ENCODE data around the gene PRKAR2B.

The PRKAR2B gene

DNA sequence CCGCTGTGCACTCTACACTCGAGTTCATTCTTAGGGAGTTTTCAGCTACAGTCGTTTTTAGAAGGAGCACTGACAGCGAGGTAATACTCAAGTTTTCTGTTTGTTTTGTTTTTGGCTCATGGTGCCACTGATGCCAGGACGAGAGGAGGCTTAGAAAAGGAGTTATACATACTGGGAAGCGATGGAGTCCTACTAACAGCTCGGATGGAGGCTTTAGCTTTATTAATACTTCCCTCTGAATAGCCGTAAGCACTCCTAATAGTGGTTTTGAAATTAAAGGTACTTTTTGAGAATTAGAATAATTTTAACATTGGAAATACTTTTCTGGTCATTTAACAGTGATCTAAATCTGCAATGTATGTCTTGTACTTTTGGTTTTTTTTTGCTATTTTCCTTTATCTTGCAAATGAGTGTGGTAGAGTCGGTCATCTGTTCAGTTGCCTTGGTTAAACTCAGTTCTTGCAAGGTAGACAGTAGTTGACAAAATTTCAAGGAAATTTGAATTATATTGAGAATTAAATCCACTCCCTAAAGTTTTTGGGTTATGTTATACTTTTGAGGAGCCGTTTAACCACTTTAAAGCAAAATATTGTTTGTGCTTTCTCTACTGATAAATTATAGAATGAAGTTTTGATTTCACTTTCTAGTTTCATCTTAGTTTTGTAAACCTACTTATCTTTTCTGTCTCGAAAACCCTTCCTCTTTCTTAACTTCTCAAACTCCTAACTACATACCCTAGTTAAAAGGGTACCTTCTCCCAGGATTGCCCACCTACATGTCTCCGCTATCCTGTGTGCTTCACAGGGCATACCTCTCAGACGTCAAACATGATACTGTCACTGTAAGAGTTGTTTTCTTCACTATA, 125.8 kb downstream of the PRKAR2B start:
- peak overlapping the region; percentile 94 for H3K27ac ChIP-seq

GRCh38 chr7:107171496-107171895, 127.0 kb downstream of the PRKAR2B start:
- no peak for TF ChIP-seq CTCF (IDR thresholded peaks at IDR 0.05)
- no peak for TF ChIP-seq ZFX (IDR thresholded peaks at IDR 0.05; ENCODE audit: borderline replicate concordance)
- no peak overlapping the region for H3K27ac ChIP-seq

More for the DNA sequence above, 125.8 kb downstream of the PRKAR2B start:
- no peak; the same call in 1 of the 2 replicates for TF ChIP-seq CTCF (IDR thresholded peaks at IDR 0.05)
- TF ChIP-seq ZFX (IDR thresholded peaks at IDR 0.05; ENCODE audit: borderline replicate concordance): no peak

DNA sequence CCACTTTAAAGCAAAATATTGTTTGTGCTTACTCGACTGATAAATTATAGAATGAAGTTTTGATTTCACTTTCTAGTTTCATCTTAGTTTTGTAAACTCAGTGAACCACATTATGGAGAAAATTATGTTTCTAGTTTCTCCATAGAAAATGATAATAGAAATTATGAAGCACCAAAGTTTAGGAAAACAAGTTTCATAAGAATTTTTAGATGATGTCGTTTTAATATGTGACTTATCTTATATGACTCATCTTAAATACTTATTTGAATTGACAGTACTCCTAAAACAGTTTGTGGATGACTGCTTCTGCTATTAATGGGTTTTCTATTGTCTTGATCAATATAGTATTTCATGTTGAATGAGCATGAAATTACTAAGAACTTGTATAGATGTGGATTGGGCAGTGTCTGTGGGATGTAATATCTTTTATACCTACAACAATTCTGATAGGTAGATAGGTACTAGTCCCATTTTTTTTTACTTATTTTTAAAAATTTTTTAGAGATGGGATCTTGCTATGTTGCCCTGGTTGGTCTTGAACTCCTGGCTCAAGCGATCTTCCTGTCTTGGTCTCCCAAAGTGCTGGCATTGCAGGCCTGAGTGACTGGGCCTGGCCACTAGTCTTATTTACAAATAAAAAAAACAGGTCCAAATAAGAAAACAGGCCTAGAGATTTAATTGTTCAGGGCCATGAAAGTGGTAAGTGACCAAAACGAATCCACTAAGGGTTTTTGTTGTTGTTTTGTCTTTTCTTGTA, 127.9 kb downstream of the PRKAR2B start:
- TF ChIP-seq ZFX (IDR thresholded peaks at IDR 0.05; ENCODE audit: borderline replicate concordance) (no peak), CTCF (IDR thresholded peaks at IDR 0.05) (no peak)
- H3K27ac ChIP-seq: no peak overlapping the region

DNA sequence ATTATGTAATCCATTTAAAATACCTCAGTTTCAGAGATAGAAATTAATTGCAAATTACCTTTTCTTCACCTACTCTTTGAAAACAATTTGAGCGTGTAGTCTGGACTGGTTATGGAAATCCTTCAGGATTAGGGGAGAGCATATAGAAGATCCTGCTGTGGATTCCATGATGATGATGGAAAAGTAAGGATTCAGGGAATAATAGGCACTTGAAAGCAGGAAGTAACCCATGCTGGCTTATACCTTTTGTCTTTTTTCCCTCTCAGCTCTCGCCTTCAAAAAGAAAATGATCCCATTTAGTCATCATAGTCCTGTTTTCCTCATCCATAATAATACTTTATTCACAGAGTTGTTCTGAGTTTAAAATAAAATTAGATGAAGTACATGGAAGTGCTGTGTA, 128.7 kb downstream of the PRKAR2B start:
- TF ChIP-seq ZFX (IDR thresholded peaks at IDR 0.05; ENCODE audit: borderline replicate concordance) (no peak), CTCF (IDR thresholded peaks at IDR 0.05) (no peak)
- H3K27ac ChIP-seq: no peak overlapping the region

- TF ChIP-seq CTCF (IDR thresholded peaks at IDR 0.05): no peak
- no peak for TF ChIP-seq ZFX (IDR thresholded peaks at IDR 0.05; ENCODE audit: borderline replicate concordance)
- no peak overlapping the region for H3K27ac ChIP-seq
These were observed 129.3 kb downstream of the PRKAR2B start for GRCh38 chr7:107173691-107174406.

DNA sequence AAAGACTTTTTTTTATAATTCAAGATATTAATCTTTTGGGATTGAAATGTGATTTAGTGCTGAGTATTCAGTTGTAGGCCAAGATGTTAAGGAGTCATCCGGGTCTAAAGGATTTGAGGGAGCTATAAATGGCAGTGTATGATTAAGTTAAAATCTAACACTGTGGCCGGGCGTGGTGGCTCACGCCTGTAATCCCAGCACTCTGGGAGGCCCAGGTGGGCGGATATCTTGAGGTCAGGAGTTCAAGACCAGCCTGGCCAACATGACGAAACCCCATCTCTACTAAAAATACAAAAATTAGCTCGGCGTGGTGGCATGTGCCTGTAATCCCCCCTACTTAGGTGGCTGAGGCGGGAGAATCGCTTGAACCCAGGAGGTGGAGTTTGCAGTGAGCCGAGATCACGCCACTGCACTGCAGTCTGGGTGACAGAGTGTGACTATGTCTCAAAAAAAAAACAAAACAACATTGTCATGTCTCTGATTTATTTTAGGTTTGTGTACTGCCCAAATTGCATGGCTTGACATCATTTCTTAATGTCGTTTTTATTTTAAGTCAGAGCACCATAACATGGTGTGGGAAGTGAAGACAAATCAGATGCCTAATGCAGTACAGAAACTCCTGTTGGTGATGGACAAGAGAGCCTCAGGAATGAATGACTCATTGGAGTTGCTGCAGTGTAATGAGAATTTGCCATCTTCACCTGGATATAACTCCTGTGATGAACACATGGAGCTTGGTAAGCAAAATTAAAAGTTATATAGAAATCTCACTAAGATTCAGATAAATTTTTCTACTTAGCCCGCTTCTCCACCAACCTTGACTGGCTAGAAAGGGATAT, 135.0 kb downstream of the PRKAR2B start:
- TF ChIP-seq CTCF (IDR thresholded peaks at IDR 0.05) (no peak), ZFX (IDR thresholded peaks at IDR 0.05; ENCODE audit: borderline replicate concordance) (no peak)
- H3K27ac ChIP-seq: 0 out of 2 replicates have a peak overlapping the region, but pooled peaks have one; percentile 1
